Subcutaneous adipose tissue (tissue), 4 donors: ENCODE data around the gene PDCD2L. TPM values are rescaled to one million over a fixed set of nuclear protein-coding genes. Genes with fewer than 3 reads are reported as not detected.

ENCODE experiments used
- CTCF ChIP-seq: fragments of 450-650 bp; IDR thresholded peaks from one replicate; pipeline ENCODE4 v1.5.1; 2016; ENCODE audit warnings: low read depth, mild to moderate bottlenecking, control low read depth, antibody characterized with exemption, moderate library complexity
- total RNA-seq, 4 donors: library from RNA; depleted of rRNA; stranded (reverse); fragments of >200 nt; gene quantifications; one replicate each; pipeline ENCODE4 v1.1.0, GENCODE V29; 2016

PDCD2L gene
- total RNA-seq, 4 donors from 2014 or later: 7.9 to 13.6 (median 10.4) TPM

GRCh38 chr19:34362679-34363069 is 41.5 kb upstream of the PDCD2L start:
- no peak for TF ChIP-seq CTCF

- no peak for TF ChIP-seq CTCF
These were observed 41.1 kb upstream of the PDCD2L start for GRCh38 chr19:34363094-34363493.

- TF ChIP-seq CTCF: no peak
These were observed 40.3 kb upstream of the PDCD2L start for GRCh38 chr19:34363930-34364329.

- TF ChIP-seq CTCF: no peak
These were observed 39.8 kb upstream of the PDCD2L start for GRCh38 chr19:34364462-34364829.

GRCh38 chr19:34364830-34365462 is 39.3 kb upstream of the PDCD2L start, which contains the start of gene GPI:
Gene GPI (plus strand): TSS chr19:34365196. CDS start chr19:34365267, 71 bp downstream.
- TF ChIP-seq CTCF: no peak

- no peak for TF ChIP-seq CTCF
These were observed 38.5 kb upstream of the PDCD2L start for GRCh38 chr19:34365463-34366401.
